Nephron progenitor cell (in vitro differentiated cells): Measurements from ENCODE around the gene HACD2.

Experiments
- DNase-seq: peaks from one replicate; pipeline ENCODE4 v3.0.0; 2021
- H3K27ac Mint-ChIP-seq: 2 replicates; pipeline ENCODE4 v1.8.0; 2021; ENCODE audit warnings: mild to moderate bottlenecking, moderate library complexity, mixed read lengths
- H3K27me3 Mint-ChIP-seq: 2 replicates; pipeline ENCODE4 v1.8.0; 2021; ENCODE audit warnings: mild to moderate bottlenecking, low read depth, mixed read lengths; ENCODE audit not compliant: poor library complexity
- H3K36me3 Mint-ChIP-seq: 2 replicates; pipeline ENCODE4 v1.8.0; 2021; ENCODE audit warnings: low read depth, mixed read lengths
- H3K4me1 Mint-ChIP-seq: 2 replicates; pipeline ENCODE4 v1.8.0; 2021; ENCODE audit warnings: mixed read lengths
- H3K4me3 Mint-ChIP-seq: 2 replicates; pipeline ENCODE4 v1.8.0; 2021; ENCODE audit warnings: mild to moderate bottlenecking, moderate library complexity, mixed read lengths
- H3K9me3 Mint-ChIP-seq: 2 replicates; pipeline ENCODE4 v1.8.0; 2021; ENCODE audit warnings: mild to moderate bottlenecking, moderate library complexity, mixed read lengths
- CTCF ChIP-seq: fragments of 200-600 bp; sonication (generic); IDR thresholded peaks from 2 replicates; pipeline ENCODE4 v1.5.0; 2021; ENCODE audit warnings: antibody characterized with exemption

Gene HACD2

GRCh38 chr3:123628996-123629746, 44.3 kb upstream of the HACD2 start:
- Mint-ChIP-seq H3K4me3 (no peak overlapping the region), H3K9me3 (no peaks in the 10 kb centered on the region), H3K27me3 (no peaks in the 10 kb centered on the region), H3K27ac (no peak overlapping the region), H3K36me3 (peaks cover 59% of the 10 kb centered on the region), H3K4me1 (peaks cover 17% of the 10 kb centered on the region)
- no peak for TF ChIP-seq CTCF
- no peak for DNase-seq

- TF ChIP-seq CTCF: no peak
- H3K27me3 Mint-ChIP-seq: no peaks in the 10 kb centered on the region
- H3K9me3 Mint-ChIP-seq: no peaks in the 10 kb centered on the region
- DNase-seq: no peak
- H3K36me3 Mint-ChIP-seq: peaks cover 59% of the 10 kb centered on the region
- H3K4me3 Mint-ChIP-seq: no peak overlapping the region
- H3K27ac Mint-ChIP-seq: peak overlapping the region; percentile 90
- H3K4me1 Mint-ChIP-seq: peaks cover 8% of the 10 kb centered on the region
Observed at GRCh38 chr3:123627673-123628670, 43.1 kb upstream of the HACD2 start.

GRCh38 chr3:123626881-123627280, 42.0 kb upstream of the HACD2 start:
- Mint-ChIP-seq H3K27me3 (no peaks in the 10 kb centered on the region), H3K36me3 (peaks cover 53% of the 10 kb centered on the region), H3K9me3 (no peaks in the 10 kb centered on the region), H3K27ac (no peak overlapping the region), H3K4me1 (peaks cover under 1% of the 10 kb centered on the region), H3K4me3 (no peak overlapping the region)
- TF ChIP-seq CTCF: no peak
- DNase-seq: no peak

- Mint-ChIP-seq H3K9me3 (no peaks in the 10 kb centered on the region), H3K36me3 (peaks cover 34% of the 10 kb centered on the region), H3K4me3 (no peak overlapping the region), H3K27me3 (no peaks in the 10 kb centered on the region), H3K27ac (no peak overlapping the region), H3K4me1 (no peaks in the 10 kb centered on the region)
- no peak for TF ChIP-seq CTCF
- DNase-seq: no peak
Observed at GRCh38 chr3:123624302-123624701, 39.4 kb upstream of the HACD2 start.

- Mint-ChIP-seq H3K4me3 (no peak overlapping the region), H3K27ac (no peak overlapping the region), H3K4me1 (no peaks in the 10 kb centered on the region), H3K36me3 (peaks cover 27% of the 10 kb centered on the region), H3K9me3 (no peaks in the 10 kb centered on the region), H3K27me3 (no peaks in the 10 kb centered on the region)
- TF ChIP-seq CTCF: no peak
- DNase-seq: no peak
Observed at GRCh38 chr3:123623346-123623880, 38.6 kb upstream of the HACD2 start.
